ENCODE data around the gene PHACTR3.

The PHACTR3 gene

DNA sequence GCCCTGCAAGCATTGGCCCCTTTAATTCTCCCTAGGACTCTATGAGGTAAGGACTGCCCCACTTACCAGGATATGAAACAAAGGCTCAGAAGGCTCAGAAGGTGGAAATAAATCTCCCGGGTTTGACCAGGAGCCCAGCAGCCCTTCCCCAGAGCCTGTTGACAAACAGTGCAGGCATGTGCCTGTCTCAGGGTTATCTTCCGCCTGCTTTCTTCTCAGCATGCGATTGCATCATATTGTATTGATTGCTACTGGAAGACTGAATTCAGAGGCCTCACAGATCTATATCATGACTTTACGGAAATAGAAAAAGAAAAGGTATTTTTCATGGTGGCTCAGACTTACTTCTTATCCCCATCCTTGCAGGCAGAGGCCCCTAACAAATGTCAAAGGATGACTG lies 92.7 kb downstream of the PHACTR3 start:
- in situ Hi-C loops (cut with MboI; ENCODE audit: low pct_unique_long_range_greater_than_20kb, low sequenced_read_pairs, unreplicated experiment), result no loop called here
- no peak for DNase-seq (ENCODE audit: low spot score)
- TF ChIP-seq, protein P1, sequence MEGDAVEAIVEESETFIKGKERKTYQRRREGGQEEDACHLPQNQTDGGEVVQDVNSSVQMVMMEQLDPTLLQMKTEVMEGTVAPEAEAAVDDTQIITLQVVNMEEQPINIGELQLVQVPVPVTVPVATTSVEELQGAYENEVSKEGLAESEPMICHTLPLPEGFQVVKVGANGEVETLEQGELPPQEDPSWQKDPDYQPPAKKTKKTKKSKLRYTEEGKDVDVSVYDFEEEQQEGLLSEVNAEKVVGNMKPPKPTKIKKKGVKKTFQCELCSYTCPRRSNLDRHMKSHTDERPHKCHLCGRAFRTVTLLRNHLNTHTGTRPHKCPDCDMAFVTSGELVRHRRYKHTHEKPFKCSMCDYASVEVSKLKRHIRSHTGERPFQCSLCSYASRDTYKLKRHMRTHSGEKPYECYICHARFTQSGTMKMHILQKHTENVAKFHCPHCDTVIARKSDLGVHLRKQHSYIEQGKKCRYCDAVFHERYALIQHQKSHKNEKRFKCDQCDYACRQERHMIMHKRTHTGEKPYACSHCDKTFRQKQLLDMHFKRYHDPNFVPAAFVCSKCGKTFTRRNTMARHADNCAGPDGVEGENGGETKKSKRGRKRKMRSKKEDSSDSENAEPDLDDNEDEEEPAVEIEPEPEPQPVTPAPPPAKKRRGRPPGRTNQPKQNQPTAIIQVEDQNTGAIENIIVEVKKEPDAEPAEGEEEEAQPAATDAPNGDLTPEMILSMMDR (IDR thresholded peaks at IDR 0.05; ENCODE audit: extremely low read depth, insufficient read depth, missing control alignments), result no peak

DNA sequence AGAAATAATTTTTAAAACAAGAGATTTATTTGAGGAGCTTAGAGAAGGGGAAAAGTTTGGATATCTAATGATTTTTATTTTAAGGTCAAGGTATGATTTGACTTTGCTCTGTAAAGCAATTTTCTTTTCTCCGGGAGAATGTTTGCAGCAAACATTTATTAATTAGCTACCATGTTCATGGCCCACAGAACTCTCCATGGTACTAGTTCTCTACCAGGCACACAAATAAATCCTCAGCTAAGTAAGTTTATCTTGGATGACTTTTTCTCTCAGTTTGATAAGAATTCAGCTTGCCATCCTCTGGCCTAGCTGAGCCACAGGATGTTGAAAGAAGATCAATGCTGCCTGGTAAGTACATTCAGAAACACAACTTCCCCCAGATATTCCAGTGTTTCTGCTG lies 94.3 kb downstream of the PHACTR3 start:
- TF ChIP-seq, protein P1 (IDR thresholded peaks at IDR 0.05; ENCODE audit: extremely low read depth, insufficient read depth, missing control alignments), result no peak
- no peak for DNase-seq (ENCODE audit: low spot score)
- in situ Hi-C loops (cut with MboI; ENCODE audit: low pct_unique_long_range_greater_than_20kb, low sequenced_read_pairs, unreplicated experiment), result no loop called here

DNA sequence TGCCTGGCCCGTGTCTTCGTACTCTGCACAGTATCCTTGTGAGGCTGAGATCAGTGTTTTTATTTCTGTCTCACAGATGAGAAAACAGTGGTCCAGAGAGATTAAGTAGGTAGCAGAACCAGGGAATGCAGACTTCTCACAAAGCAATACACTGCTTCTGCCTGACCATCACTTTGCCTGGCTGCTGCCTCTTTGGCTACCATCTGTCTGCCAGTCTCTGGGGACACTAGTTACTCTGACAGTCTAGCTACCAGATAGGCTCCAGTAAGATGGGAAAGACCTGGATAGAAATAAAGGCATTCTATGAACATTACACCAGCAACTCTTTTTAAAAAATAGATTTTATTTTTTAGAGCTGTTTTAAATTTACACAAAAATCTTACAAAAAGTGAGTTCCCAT lies 96.9 kb downstream of the PHACTR3 start:
- in situ Hi-C loops (cut with MboI; ENCODE audit: low pct_unique_long_range_greater_than_20kb, low sequenced_read_pairs, unreplicated experiment), result no loop called here
- TF ChIP-seq, protein P1 (IDR thresholded peaks at IDR 0.05; ENCODE audit: extremely low read depth, insufficient read depth, missing control alignments), result no peak
- no peak for DNase-seq (ENCODE audit: low spot score)

DNA sequence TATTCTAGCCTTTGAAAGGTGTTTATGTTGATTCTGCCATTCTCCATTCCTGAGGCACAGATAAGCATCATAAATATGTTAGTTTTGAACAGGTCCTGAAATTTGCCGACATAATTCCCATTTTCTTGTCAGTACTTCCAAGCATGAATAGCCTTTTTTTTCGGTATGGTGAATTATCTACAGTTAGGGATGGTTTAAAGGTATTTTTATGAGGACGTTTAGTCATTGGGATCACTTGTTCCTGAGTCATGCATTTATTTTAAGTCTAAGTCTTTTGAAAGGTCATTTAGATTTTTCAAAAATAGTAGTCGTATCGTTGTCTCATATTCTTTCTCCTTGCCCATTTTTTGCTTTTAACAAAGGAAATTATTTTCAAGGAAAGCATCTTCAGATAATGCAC lies 98.7 kb downstream of the PHACTR3 start:
- DNase-seq (ENCODE audit: low spot score), result no peak
- TF ChIP-seq, protein P1 (IDR thresholded peaks at IDR 0.05; ENCODE audit: extremely low read depth, insufficient read depth, missing control alignments), result no peak
- in situ Hi-C loops (cut with MboI; ENCODE audit: low pct_unique_long_range_greater_than_20kb, low sequenced_read_pairs, unreplicated experiment), result no loop called here

DNA sequence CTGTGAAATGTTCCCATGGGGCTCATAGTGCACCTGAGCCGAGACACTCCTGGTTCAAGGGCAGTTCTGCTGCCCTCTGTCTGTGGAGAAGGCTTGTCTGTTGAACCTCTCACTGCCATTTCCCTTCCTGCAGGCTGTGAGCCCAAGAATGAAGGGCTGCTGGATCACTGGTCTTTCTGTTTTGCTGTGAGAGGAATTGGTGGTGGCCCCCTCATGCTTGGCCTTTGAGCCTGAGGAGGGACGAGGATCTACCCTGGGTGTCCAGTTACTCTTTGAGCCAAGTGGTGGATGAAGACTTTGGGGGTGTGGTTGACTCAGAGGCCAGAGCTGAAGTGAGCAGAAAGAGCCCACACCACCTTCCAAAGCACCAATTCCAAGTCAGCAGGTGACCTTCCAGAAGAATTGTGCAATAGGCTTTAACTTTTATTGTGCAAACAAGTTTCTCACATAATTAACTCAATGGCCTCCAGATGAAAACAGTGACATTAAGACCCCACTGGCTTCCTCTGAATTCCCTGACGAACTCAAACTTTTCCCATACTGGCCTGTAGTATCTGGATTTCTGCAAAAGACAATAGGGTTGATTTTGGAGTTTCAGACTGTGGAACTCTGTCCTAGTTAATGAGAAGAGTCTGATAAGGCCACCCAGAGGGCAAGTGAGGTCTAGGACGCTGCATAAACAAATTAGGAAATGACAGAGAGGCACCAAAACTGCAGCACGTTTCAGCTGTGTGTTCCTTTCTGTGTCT lies 101.5 kb downstream of the PHACTR3 start:
- in situ Hi-C loops (cut with MboI; ENCODE audit: low pct_unique_long_range_greater_than_20kb, low sequenced_read_pairs, unreplicated experiment), result no loop called here
- DNase-seq (ENCODE audit: low spot score), result no peak
- TF ChIP-seq, protein P1 (IDR thresholded peaks at IDR 0.05; ENCODE audit: extremely low read depth, insufficient read depth, missing control alignments), result no peak

DNA sequence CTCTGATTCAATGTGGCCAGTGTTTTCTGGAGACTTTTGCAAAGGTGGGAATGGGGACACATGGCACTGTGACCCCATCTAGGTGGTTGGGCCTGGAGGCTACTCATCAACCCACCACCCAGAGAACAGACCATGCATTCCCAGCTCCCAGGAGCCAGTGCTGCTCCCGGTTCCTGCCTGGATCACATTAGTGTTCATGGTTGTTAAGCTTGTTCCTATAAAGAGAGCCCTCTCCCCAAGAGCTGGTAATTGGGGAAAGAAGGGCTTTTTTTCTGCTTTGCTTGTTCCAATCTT lies 102.0 kb downstream of the PHACTR3 start:
- TF ChIP-seq, protein P1 (IDR thresholded peaks at IDR 0.05; ENCODE audit: extremely low read depth, insufficient read depth, missing control alignments), result no peak
- in situ Hi-C loops (cut with MboI; ENCODE audit: low pct_unique_long_range_greater_than_20kb, low sequenced_read_pairs, unreplicated experiment), result no loop called here
- no peak for DNase-seq (ENCODE audit: low spot score)

All from GM13977 (cell line).